ENCODE data around the gene SHISA5. TPM values are rescaled to one million over a fixed set of nuclear protein-coding genes. Genes with fewer than 3 reads are reported as not detected.

Gene SHISA5
- total and polyA plus RNA-seq, 10 of the 15 experiments (the other 5 are each of a cell fraction or from before 2014, with no cell fraction given), result 17.1 to 148 (median 67.3) TPM

DNA sequence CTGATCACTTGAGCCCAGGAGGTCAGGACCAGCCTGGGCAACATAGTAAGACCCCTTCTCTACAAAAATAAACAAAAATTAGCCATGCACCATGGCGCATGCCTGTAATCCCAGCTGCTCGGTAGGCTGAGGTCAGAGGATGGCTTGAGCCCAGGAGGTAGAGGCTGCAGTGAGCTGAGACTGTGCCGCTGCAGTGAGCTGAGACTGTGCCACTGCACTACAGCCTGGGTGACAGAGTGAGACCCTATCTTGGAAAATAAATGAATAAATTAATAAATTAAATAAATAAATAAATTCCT lies 10.8 kb downstream of the SHISA5 start:
- WGBS (ENCODE audit: insufficient coverage, insufficient replicate concordance, low lambda C conversion rate, missing lambda C conversion rate), result 95% methylated on average over 3 of the region's 3 CpGs
- no peak overlapping the region for H3K4me2 ChIP-seq (ENCODE audit: control insufficient read depth, insufficient read depth)

More for the DNA sequence above, 10.8 kb downstream of the SHISA5 start:
- TF ChIP-seq, protein P1, sequence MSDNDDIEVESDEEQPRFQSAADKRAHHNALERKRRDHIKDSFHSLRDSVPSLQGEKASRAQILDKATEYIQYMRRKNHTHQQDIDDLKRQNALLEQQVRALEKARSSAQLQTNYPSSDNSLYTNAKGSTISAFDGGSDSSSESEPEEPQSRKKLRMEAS (IDR thresholded peaks at IDR 0.05; ENCODE audit: low read depth, low read length), result no peak
- no peak for TF ChIP-seq CHD1 (IDR thresholded peaks at IDR 0.05; ENCODE audit: low read depth, low read length)
- TF ChIP-seq ESRRA (IDR thresholded peaks at IDR 0.05; ENCODE audit: low read length), result no peak
- no peak for TF ChIP-seq ZNF207 (IDR thresholded peaks at IDR 0.05; ENCODE audit: borderline replicate concordance)
- TF ChIP-seq RBBP5 (conservative IDR thresholded peaks at IDR 0.05), result no peak
- TF ChIP-seq, protein P2, sequence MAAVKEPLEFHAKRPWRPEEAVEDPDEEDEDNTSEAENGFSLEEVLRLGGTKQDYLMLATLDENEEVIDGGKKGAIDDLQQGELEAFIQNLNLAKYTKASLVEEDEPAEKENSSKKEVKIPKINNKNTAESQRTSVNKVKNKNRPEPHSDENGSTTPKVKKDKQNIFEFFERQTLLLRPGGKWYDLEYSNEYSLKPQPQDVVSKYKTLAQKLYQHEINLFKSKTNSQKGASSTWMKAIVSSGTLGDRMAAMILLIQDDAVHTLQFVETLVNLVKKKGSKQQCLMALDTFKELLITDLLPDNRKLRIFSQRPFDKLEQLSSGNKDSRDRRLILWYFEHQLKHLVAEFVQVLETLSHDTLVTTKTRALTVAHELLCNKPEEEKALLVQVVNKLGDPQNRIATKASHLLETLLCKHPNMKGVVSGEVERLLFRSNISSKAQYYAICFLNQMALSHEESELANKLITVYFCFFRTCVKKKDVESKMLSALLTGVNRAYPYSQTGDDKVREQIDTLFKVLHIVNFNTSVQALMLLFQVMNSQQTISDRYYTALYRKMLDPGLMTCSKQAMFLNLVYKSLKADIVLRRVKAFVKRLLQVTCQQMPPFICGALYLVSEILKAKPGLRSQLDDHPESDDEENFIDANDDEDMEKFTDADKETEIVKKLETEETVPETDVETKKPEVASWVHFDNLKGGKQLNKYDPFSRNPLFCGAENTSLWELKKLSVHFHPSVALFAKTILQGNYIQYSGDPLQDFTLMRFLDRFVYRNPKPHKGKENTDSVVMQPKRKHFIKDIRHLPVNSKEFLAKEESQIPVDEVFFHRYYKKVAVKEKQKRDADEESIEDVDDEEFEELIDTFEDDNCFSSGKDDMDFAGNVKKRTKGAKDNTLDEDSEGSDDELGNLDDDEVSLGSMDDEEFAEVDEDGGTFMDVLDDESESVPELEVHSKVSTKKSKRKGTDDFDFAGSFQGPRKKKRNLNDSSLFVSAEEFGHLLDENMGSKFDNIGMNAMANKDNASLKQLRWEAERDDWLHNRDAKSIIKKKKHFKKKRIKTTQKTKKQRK (IDR thresholded peaks at IDR 0.05; ENCODE audit: low read depth, low read length), result no peak
- no peak for TF ChIP-seq KDM1A (IDR thresholded peaks at IDR 0.05; ENCODE audit: borderline replicate concordance)
- no peak for TF ChIP-seq POLR2A (IDR thresholded peaks at IDR 0.05; ENCODE audit: low read depth, low read length)
- no peak for TF ChIP-seq IKZF2 (IDR thresholded peaks at IDR 0.05)
- no peak overlapping the region for H3K27ac ChIP-seq (ENCODE audit: control insufficient read depth, insufficient read depth)
- H3K9ac ChIP-seq (ENCODE audit: control insufficient read depth, insufficient read depth, low read length), result peak overlapping the region; percentile 22
- no peaks in the 10 kb centered on the region for H3K79me2 ChIP-seq (ENCODE audit: control insufficient read depth, insufficient read depth, low read length)
- no peaks in the 10 kb centered on the region for H3K36me3 ChIP-seq (ENCODE audit: control insufficient read depth in 2 of 2, insufficient read depth in 2 of 2, low read length in 1 of 2)
- ATAC-seq (peak; percentile 43), DNase-seq (ENCODE audit: low read depth, low spot score) (no peak), FAIRE-seq (no peak)
- no peak overlapping the region for H2AFZ ChIP-seq (ENCODE audit: control insufficient read depth, low read depth, low read length)
- in situ Hi-C loops (cut with MboI), result no loop called here
- H4K20me1 ChIP-seq (ENCODE audit: control insufficient read depth, insufficient read depth), result no peaks in the 10 kb centered on the region
- no TSS peak for BruUV-seq (replicated peaks)
- no peaks in the 10 kb centered on the region for H3K27me3 ChIP-seq (replicated peaks in 1 of 2; ENCODE audit: control insufficient read depth in 2 of 2, insufficient read depth in 2 of 2, low read length in 1 of 2)
- no peak overlapping the region for H3K4me3 ChIP-seq
- H3K9me3 ChIP-seq (replicated peaks; ENCODE audit: control insufficient read depth, insufficient read depth, low read length), result no peaks in the 10 kb centered on the region; the same call in 2 of the 3 replicates
- H3K4me1 ChIP-seq (ENCODE audit: control insufficient read depth, insufficient read depth, low read length), result peaks cover 8% of the 10 kb centered on the region
- ChIA-PET RAD21 (ENCODE audit: unreplicated experiment) (interaction anchor here (0.8 kb wide), 1 partner anchor 57 kb away, joined by 3 read pairs; no protein-coding TSS in a partner anchor), CTCF (no interaction called here), SMC1A (ENCODE audit: uncharacterized antibody, unreplicated experiment) (no interaction called here), POLR2A (interaction anchor here (0.6 kb wide), 1 partner anchor 16 kb away, joined by 3 read pairs; no protein-coding TSS in a partner anchor)
- intact Hi-C loops (cut with micrococcal nuclease; ENCODE audit: unreplicated experiment), result no loop called here
